C1 segment of cervical spinal cord (tissue), 14 donors: ENCODE measurements around the gene DOCK11.
"Not testable (repeated sequence)": the region's sequence is repeated elsewhere in the genome, so short reads cannot be mapped to it uniquely, and the experiment has no call there.

Experiments used
- DNase-seq, 14 donors: peaks; one replicate each; lab custom pipeline; 2025; lab: John Stamatoyannopoulos, UW

The DOCK11 gene

GRCh38 chrX:118694638-118695037 lies 199.0 kb downstream of the DOCK11 start:
- no peak for DNase-seq

GRCh38 chrX:118698516-118699170 lies 203.0 kb downstream of the DOCK11 start:
- DNase-seq: peak in 1 of 14 donors; percentile 7

GRCh38 chrX:118702741-118703140 lies 207.1 kb downstream of the DOCK11 start:
- DNase-seq: no peak

- no peak for DNase-seq
Measured at GRCh38 chrX:118706681-118707080, 211.1 kb downstream of the DOCK11 start.

- DNase-seq: no peak
Measured at GRCh38 chrX:118714521-118714920, 218.9 kb downstream of the DOCK11 start.

GRCh38 chrX:118715917-118716316 lies 220.3 kb downstream of the DOCK11 start:
- DNase-seq: not testable (repeated sequence)

- not testable (repeated sequence) for DNase-seq
Measured at GRCh38 chrX:118716833-118717232, 221.2 kb downstream of the DOCK11 start.

GRCh38 chrX:118717678-118718391 lies 222.2 kb downstream of the DOCK11 start:
- no peak for DNase-seq

- no peak for DNase-seq
Measured at GRCh38 chrX:118718737-118719136, 223.1 kb downstream of the DOCK11 start.

- DNase-seq: no peak
Measured at GRCh38 chrX:118720058-118720707, 224.6 kb downstream of the DOCK11 start.

- DNase-seq: no peak
Measured at GRCh38 chrX:118723376-118723775, 227.8 kb downstream of the DOCK11 start.

- no peak for DNase-seq
Measured at GRCh38 chrX:118724365-118724764, 228.8 kb downstream of the DOCK11 start.

- peak in 1 of 14 donors; percentile 31 for DNase-seq
Measured at GRCh38 chrX:118724775-118725174, 229.2 kb downstream of the DOCK11 start.

GRCh38 chrX:118726396-118726795 lies 230.8 kb downstream of the DOCK11 start:
- no peak for DNase-seq

- DNase-seq: peak in 5 of 14 donors; percentile 3 to 61 (median 16)
Measured at GRCh38 chrX:118726887-118727685, 231.5 kb downstream of the DOCK11 start, which contains the start of gene IL13RA1. IL13RA1 (plus strand) TSS chrX:118727606; CDS start chrX:118727639, 33 bp downstream.

- DNase-seq: peak in 1 of 14 donors; percentile 43
Measured at GRCh38 chrX:118727686-118728339, 232.2 kb downstream of the DOCK11 start.

GRCh38 chrX:118729042-118729652 lies 233.5 kb downstream of the DOCK11 start:
- DNase-seq: no peak

- DNase-seq: no peak
Measured at GRCh38 chrX:118730500-118731247, 235.1 kb downstream of the DOCK11 start.

GRCh38 chrX:118732551-118732950 lies 236.9 kb downstream of the DOCK11 start:
- DNase-seq: not testable (repeated sequence)

- DNase-seq: no peak
Measured at GRCh38 chrX:118734909-118735308, 239.3 kb downstream of the DOCK11 start.
